ENCODE results near the gene GJC2.
A peak's percentile ranks its signal among the peaks of the same experiment; 100 is the strongest.
"Not testable (repeated sequence)": the region's sequence is repeated elsewhere in the genome, so short reads cannot be mapped to it uniquely, and the experiment has no call there.

The GJC2 gene

GRCh38 chr1:228149406-228150119 lies at the start of gene GJC2:
Gene GJC2 (plus strand): TSS chr1:228149930. CDS start chr1:228157759, 7,829 bp downstream.
- no peak for DNase-seq

DNA sequence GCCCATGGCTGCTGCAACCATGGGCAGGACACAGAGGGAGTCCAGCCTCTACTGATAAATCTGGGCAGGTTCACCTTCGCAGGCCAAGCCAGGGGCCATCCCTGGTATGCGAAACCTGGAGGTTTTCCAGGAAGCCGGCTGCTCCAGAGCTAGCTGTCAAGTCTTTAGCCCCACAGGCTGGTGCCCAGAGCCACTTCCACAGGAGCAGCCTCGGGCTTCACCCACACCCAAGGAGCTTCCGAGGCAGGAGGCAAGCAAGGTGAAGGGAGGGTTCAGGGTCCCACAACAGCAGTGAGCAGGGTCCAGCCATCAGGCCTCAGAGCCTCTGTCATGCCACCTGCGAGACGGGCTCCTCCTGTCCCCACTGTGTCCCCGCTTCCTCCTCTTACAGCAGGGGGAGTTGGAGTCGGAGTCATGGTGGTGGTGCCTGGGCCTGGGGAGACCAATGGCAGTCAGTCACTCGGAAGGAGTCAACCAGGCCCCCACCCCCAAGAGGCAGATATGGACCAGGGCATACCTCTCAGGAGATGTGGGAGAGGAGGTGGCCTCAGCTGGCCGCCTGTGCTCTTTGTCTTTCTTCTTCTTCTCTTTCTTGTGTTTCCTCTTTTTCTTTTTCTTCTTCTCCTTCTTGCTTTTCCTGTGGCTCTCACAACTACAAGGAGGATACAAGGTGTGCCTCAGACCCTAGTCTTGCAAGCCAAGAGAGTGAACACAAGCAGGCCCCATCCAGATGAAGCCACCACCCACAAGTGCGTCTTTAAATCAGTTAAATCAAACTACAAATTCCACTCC lies 48.7 kb upstream of the GJC2 start:
- no peak for DNase-seq

- DNase-seq: no peak
These were observed 48.1 kb upstream of the GJC2 start for GRCh38 chr1:228101614-228101993.

DNA sequence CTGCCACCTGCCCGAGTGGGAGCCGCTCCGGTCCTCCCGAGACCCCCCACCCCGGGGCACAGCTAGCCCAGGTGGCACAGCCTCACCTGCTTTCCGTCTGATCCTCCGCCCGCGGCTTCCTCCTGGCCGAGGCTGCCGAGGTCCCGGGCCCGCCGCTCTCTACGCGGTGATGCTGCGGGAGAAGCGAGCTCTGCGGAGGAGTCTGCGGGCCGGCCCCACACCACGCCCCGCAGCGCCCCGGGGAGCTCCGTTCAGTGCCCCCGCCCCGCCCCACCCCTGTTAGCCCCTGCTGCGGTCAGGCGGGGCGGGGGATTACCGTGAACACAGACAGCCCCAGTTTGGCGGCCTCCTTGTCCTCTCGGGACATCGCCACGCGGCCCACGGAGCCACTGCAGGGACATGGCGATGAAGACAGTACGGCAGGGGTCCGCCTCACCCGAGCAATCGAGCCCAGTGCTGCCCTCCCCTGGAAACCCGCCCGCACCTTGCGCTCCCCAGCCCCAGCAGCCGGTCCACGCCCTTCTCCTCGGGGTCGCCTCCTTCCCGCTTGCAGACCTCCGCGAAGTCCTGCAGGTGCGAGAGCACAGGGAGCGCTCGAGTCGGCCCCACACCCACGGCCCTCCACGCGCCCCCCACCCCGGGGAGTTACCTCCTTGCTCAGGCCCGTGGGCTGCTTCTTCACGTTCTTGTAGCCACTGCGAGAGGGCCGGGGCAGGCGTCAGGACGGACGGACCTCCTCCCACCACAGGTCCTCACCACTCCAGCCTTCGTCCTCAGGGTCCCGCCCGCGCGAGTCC lies 47.5 kb upstream of the GJC2 start:
- DNase-seq: peak in 1 of 2 donors; percentile 65

- peak; percentile 79 to 90 for DNase-seq
These were observed 46.7 kb upstream of the GJC2 start, which contains the start of gene C1orf35 for GRCh38 chr1:228102791-228103620. Gene C1orf35 (minus strand): TSS chr1:228103325. CDS start chr1:228103227, 98 bp downstream.

GRCh38 chr1:228104526-228105269 lies 45.0 kb upstream of the GJC2 start:
- no peak for DNase-seq

- no peak for DNase-seq
These were observed 44.3 kb upstream of the GJC2 start for GRCh38 chr1:228105270-228105995.

- no peak for DNase-seq
These were observed 43.5 kb upstream of the GJC2 start for GRCh38 chr1:228105996-228106799.

- DNase-seq: no peak
These were observed 43.0 kb upstream of the GJC2 start for GRCh38 chr1:228106800-228107054.

DNA sequence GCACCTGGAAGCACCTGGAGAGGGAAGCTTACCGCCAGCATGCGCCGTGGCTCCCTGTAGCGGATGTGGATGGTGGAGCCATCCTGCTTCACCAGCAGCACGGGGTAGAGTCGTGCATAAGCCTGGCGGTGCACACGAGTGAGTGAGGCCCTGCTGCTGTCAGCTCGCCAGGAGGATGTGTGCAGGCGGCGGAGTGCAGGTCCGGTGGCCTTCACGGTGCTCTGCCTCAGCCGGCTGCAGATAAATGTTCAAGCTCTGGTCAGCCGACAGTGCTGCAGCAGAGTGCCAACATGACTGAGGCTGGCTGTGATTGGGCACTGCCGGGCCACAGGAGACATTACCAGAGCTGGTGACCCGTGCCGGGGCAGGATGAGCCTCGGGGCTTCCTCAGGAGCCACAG lies 42.1 kb upstream of the GJC2 start:
- no peak for DNase-seq

DNA sequence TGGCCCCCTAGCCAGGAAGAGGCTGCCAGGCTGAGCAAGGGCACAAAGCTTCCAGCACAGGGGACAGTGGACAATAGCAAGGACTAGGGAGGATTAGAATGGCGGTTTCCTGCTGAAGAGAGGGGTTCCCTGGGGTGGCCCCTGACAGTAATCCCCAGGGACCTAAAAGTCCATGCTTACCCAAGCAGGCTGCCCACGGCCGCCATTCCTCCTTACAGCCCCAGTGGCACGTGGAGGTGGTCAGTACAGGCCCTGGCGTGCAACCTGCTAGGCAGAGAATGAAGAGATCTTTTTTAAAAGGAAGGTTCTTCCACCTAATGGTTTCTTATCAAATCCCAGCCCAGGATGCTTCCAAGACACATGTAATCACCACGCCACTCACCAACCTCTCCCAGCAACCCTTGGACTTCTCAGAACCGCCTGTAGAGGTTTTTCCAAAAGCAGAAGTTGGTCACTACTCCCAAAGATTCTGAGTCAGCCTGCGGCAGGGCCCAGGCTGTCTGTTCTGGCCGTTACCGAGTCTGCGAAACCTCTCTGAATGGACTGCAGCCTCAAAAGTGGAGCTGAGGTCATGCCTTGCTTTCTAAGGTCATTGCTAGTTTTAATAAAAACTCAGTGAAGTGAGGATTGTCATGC lies 41.6 kb upstream of the GJC2 start:
- DNase-seq: no peak

DNA sequence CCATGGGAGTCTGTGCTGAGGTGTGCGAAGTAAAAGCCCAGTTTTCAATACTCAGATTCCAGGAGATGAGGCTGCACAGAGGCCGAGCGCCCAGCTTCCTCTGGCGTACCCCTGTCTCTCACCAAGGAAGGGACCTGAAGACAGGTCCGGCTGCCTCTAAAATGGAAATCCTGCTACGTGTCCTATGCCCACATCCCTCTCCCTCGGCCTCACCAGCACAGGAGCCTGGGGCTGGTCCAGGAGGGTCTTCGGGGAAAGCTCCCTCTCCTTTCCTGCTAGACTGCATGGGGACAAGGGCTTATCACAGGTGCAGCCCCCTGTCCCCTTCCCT lies 41.0 kb upstream of the GJC2 start:
- DNase-seq: no peak

- DNase-seq: peak; percentile 87 to 97
These were observed 40.4 kb upstream of the GJC2 start, which contains the start of gene MRPL55 for GRCh38 chr1:228109073-228109961. Gene MRPL55 (minus strand): TSS chr1:228109299. CDS start chr1:228108260, 1,039 bp downstream.

- DNase-seq: no peak
These were observed 39.7 kb upstream of the GJC2 start for GRCh38 chr1:228109962-228110488.

DNA sequence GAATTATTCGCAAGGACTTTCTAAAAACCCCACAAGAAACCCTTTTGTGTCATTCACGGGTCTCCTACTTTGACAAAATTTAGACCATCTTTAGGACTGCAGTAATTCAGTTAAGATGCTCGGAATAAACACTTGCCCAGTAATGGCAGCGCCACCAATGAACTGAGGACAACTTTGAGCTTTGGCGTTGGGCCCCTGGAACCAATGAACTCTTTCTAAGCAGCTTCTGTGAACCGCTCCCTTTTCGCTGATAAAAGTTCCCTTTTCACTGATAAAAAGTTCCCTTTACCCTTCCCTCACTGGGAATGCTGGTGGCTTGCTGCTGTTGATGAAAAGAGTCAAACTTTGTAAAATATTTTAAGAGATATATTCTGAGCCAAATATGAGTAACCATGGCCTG lies 39.2 kb upstream of the GJC2 start:
- no peak for DNase-seq

- not testable (repeated sequence) for DNase-seq
These were observed 38.4 kb upstream of the GJC2 start for GRCh38 chr1:228111315-228111714.

DNA sequence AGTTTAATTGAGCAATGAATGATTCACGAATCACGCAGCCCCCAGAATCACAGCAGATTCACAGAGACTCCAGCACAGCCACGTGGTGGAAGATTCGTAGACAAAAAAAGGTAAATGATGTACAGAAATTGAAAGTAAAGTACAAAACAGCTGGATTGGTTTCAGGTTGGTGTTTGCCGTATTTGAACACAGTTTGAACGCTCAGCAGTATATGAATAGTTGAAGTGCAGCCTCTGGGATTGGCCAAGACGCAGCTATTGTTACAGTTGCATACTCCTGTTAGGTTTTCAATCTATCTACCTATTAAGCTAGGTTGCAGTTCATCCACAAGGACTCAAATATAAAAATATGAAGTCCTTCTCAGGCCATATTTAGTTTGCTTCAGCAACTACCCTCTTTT lies 37.6 kb upstream of the GJC2 start:
- DNase-seq: no peak

DNA sequence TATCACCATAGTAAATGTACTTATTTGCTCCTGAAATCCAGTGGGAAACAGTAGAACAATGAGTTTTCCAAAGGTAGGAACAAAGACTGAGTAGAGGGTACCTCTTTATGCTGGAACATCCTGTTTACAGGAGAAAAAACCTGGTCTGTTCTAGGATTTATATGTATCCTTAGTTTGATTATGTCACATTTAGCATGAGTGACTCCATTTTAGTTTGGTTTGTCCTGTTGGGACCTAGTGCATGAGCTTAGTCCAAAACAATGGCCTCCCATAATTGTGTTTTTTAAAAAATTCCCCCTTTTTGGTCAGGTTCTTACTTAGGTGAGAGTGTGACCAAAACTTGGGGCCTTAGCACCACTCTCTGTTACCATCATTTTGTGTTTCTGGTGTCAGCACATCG lies 37.1 kb upstream of the GJC2 start:
- no peak for DNase-seq

- DNase-seq: no peak
These were observed 34.9 kb upstream of the GJC2 start for GRCh38 chr1:228114827-228115226.

Measured in bone marrow (tissue), 2 donors.